ENCODE results near the gene SLC25A19.

SLC25A19 gene

GRCh38 chr17:75241502-75241901 lies 47.7 kb downstream of the SLC25A19 start:
- DNase-seq (ENCODE audit: low spot score): no peak

GRCh38 chr17:75241143-75241430 lies 48.1 kb downstream of the SLC25A19 start:
- DNase-seq (ENCODE audit: low spot score): no peak

GRCh38 chr17:75240394-75241142 lies 48.7 kb downstream of the SLC25A19 start:
- peak; percentile 75 for DNase-seq (ENCODE audit: low spot score)

GRCh38 chr17:75239778-75240393 lies 49.3 kb downstream of the SLC25A19 start:
- DNase-seq (ENCODE audit: low spot score): no peak

GRCh38 chr17:75239214-75239613 lies 50.0 kb downstream of the SLC25A19 start:
- DNase-seq (ENCODE audit: low spot score): no peak

- peak; percentile 42 for DNase-seq (ENCODE audit: low spot score)
Observed at GRCh38 chr17:75238684-75239191, 50.5 kb downstream of the SLC25A19 start.

GRCh38 chr17:75238020-75238580 lies 51.1 kb downstream of the SLC25A19 start:
- DNase-seq (ENCODE audit: low spot score): no peak

GRCh38 chr17:75237100-75238014 lies 51.9 kb downstream of the SLC25A19 start:
- no peak for DNase-seq (ENCODE audit: low spot score)

GRCh38 chr17:75232786-75233185 lies 56.4 kb downstream of the SLC25A19 start:
- DNase-seq (ENCODE audit: low spot score): no peak

GRCh38 chr17:75231741-75232464 lies 57.3 kb downstream of the SLC25A19 start:
- DNase-seq (ENCODE audit: low spot score): no peak

- no peak for DNase-seq (ENCODE audit: low spot score)
Observed at GRCh38 chr17:75231071-75231470, 58.2 kb downstream of the SLC25A19 start.

GRCh38 chr17:75228847-75229246 lies 60.4 kb downstream of the SLC25A19 start:
- no peak for DNase-seq (ENCODE audit: low spot score)

- DNase-seq (ENCODE audit: low spot score): peak; percentile 47
Observed at GRCh38 chr17:75228305-75228704, 60.9 kb downstream of the SLC25A19 start.

GRCh38 chr17:75227729-75228128 lies 61.5 kb downstream of the SLC25A19 start:
- DNase-seq (ENCODE audit: low spot score): no peak

- DNase-seq (ENCODE audit: low spot score): no peak
Observed at GRCh38 chr17:75225016-75225415, 64.2 kb downstream of the SLC25A19 start.
